Measurements from ENCODE around the gene MYO1E. TPM values are rescaled to one million over a fixed set of nuclear protein-coding genes. Genes with fewer than 3 reads are reported as not detected.
"Not testable (repeated sequence)": the region's sequence is repeated elsewhere in the genome, so short reads cannot be mapped to it uniquely, and the experiment has no call there.

MYO1E gene
- total RNA-seq, 2 experiments from 2014 or later, result 20.3 to 22.7 TPM

DNA sequence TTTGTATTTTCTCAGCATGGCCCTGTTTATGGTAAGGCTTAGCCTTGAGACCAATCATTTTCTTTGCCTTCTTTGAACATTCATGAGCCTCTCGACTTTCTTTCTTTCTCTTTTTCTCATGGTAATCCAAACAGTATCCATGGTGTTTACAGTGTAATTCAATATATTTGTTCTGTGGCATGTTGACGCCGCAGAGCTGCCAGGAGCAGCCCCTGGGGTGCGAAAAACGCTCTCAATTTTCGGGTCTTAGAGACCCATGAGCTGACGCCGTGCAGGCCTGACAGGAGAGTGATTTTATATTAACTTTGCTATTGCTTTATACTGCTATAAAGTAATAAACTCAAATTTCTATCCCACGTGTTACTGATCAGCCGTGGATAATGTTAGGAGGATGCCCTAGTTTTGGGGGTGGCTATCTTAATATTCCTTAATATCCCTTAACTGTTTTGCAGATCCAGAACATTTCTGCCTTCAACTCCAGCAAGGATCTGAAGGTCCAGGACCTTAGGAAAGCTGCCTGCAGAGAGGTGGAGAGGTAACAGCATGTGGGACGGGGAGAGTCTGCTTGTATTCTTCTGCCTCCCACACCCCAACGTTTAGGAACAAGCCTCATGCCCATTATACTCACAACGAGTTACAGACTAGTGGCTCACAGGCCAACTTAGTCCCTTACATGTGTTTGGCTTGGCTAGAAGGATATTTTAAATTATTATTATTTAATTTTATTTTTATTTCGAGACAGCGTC is 29.3 kb upstream of the MYO1E start:
- H3K36me3 Mint-ChIP-seq (ENCODE audit: low read depth), result no peaks in the 10 kb centered on the region
- H3K9me3 Mint-ChIP-seq, result no peaks in the 10 kb centered on the region
- no peak for DNase-seq
- no peaks in the 10 kb centered on the region for H3K4me1 Mint-ChIP-seq (ENCODE audit: low read depth)
- ChIA-PET CTCF (no interaction called here), POLR2A (no interaction called here)
- TF ChIP-seq, protein P1, sequence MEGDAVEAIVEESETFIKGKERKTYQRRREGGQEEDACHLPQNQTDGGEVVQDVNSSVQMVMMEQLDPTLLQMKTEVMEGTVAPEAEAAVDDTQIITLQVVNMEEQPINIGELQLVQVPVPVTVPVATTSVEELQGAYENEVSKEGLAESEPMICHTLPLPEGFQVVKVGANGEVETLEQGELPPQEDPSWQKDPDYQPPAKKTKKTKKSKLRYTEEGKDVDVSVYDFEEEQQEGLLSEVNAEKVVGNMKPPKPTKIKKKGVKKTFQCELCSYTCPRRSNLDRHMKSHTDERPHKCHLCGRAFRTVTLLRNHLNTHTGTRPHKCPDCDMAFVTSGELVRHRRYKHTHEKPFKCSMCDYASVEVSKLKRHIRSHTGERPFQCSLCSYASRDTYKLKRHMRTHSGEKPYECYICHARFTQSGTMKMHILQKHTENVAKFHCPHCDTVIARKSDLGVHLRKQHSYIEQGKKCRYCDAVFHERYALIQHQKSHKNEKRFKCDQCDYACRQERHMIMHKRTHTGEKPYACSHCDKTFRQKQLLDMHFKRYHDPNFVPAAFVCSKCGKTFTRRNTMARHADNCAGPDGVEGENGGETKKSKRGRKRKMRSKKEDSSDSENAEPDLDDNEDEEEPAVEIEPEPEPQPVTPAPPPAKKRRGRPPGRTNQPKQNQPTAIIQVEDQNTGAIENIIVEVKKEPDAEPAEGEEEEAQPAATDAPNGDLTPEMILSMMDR (IDR thresholded peaks at IDR 0.05), result no peak
- H3K27ac Mint-ChIP-seq, result no peak overlapping the region
- peaks cover 15% of the 10 kb centered on the region for H3K27me3 Mint-ChIP-seq
- no peak for ATAC-seq
- intact Hi-C loops (cut with micrococcal nuclease), result no loop called here
- H3K4me3 Mint-ChIP-seq, result no peak overlapping the region

DNA sequence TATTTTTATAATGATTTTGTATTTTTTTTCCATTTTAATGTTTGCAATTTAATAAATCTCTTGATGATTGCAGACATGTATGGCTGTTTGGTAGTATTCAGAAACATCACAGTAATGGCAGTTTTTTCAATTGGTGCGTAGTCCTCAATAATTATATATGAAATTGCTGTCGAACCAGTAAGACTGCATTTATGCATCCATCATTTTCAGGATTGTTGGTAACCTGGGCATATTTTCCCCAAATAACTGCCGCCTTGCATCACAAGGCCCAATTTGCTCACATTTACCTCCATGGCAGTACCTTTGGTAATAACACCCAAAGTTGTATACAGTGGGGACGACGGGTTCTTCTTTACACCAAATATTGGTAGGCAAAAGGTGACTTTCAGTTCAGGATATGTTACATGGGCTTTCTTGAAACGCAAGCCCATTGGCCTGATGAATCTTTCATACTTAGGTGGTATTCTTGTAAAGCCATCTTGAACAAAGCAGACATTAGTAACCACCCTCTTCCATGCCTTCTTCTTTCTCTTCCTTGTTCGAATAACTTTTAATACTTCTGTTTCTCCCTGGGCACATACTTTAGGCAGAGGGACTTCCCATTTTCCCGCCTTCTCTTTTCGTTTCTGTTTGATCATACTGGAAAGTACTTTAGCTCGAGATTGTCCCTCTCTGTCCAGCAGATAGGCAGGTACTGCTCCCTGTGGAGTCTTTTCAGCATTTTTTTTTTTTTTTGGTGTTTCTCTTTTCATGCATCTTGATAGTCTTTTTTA is 28.6 kb upstream of the MYO1E start:
- ATAC-seq; POLR2A ChIA-PET; intact Hi-C loops (cut with micrococcal nuclease); H3K4me3 Mint-ChIP-seq; CTCF ChIA-PET; H3K27ac Mint-ChIP-seq; DNase-seq; H3K36me3 Mint-ChIP-seq (ENCODE audit: low read depth); H3K4me1 Mint-ChIP-seq (ENCODE audit: low read depth); H3K9me3 Mint-ChIP-seq: not testable (repeated sequence)
- peaks cover 15% of the 10 kb centered on the region for H3K27me3 Mint-ChIP-seq

DNA sequence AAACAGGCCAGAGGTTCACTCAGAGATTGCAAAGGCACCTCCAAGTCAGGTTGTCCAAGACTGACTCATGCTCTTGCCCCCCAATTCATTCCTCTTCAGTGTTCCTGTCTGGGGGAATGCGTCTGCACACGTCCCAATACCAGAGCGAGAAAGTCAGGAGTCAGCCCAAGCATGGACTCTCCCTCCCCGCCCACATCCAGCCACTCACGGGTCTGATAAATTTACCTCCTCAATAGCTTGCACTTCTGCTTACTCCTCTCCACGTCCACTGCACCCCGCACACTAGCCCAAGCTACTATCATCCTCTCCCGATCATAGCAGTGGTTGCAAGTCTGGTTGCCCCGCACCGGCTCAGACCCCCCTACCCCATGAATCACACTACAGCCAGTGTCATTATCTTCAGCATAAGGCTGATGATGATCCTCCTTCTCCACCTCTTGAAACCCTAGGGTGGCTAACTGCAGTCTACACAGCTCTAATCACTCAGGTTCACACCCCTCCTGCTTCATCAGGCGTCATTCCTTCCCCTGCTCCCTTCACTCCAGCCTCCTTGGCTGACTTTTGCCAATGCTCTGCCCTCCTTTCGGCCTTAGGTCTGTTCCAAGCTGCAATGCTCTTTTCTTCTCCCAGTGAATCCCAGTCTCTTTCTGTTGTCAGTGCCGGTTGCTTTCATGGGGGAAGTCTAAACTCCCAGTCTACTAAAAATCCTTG is 27.6 kb upstream of the MYO1E start:
- Mint-ChIP-seq H3K36me3 (ENCODE audit: low read depth) (no peaks in the 10 kb centered on the region), H3K4me1 (ENCODE audit: low read depth) (no peaks in the 10 kb centered on the region), H3K4me3 (no peak overlapping the region), H3K27ac (no peak overlapping the region), H3K27me3 (peaks cover 20% of the 10 kb centered on the region), H3K9me3 (no peaks in the 10 kb centered on the region)
- ATAC-seq, result no peak
- CTCF ChIA-PET, result no interaction called here
- TF ChIP-seq, protein P1 (IDR thresholded peaks at IDR 0.05), result no peak
- no peak for DNase-seq
- POLR2A ChIA-PET, result no interaction called here
- intact Hi-C loops (cut with micrococcal nuclease), result no loop called here

DNA sequence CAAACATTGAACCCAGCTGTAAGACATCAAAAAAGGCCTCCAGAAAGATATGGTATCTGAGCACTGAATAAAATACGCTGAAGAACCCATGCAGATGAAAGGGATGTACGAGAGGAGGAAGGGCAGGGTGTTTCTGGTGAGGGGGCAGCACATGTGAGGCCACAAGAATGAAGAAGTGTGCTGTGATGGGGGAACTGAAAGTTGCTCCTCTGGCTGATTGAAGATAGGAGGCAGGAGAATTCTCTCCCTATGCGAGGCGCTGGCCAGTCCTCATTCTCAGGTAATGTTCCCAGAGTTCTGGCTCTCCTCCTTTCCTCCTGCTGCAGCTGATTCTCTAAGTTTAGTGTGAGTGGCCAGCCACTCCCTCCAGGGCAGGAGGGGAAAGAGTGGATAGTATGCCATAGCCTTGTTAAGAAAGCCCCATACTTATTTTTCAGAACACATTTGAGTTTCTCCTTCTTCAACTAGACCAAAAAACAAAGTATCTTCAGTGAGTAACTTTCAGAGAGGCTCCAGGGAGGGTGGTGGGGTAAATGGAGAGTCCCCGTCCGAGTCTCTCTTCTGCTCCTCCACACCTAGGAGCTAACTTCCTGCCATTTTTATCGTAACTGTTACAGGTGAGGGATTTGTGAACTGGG is 26.9 kb upstream of the MYO1E start:
- Mint-ChIP-seq H3K9me3 (no peaks in the 10 kb centered on the region), H3K27ac (no peak overlapping the region), H3K36me3 (ENCODE audit: low read depth) (no peaks in the 10 kb centered on the region), H3K4me3 (no peak overlapping the region), H3K27me3 (peaks cover 20% of the 10 kb centered on the region), H3K4me1 (ENCODE audit: low read depth) (no peaks in the 10 kb centered on the region)
- DNase-seq (no peak), ATAC-seq (no peak)
- intact Hi-C loops (cut with micrococcal nuclease), result no loop called here
- CTCF ChIA-PET, result interaction anchor here (0.9 kb wide), 1 partner anchor 13 kb away, joined by 3 read pairs; no protein-coding TSS in a partner anchor
- POLR2A ChIA-PET, result interaction anchor here (0.9 kb wide), 1 partner anchor 233 kb away, joined by 3 read pairs; no protein-coding TSS in a partner anchor
- TF ChIP-seq, protein P1 (IDR thresholded peaks at IDR 0.05), result no peak

DNA sequence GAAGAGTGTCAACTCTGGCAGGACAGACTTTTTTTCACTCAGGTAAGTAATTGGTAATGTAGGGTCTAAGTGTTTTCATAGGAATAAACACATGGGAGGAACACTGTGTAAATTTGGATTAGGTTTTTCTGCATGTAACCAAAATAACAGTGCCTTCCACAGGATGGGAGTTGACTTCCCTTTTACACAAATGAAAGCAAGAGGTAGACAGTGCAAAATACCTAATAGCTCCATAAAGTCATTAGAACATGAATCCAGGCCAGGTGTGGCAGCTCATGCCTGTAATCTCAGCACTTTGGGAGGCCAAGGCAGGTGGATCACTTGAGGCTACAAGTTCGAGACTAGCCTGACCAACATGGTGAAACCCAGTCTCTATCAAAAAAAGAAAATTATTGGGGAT is 25.5 kb upstream of the MYO1E start:
- no peaks in the 10 kb centered on the region for H3K9me3 Mint-ChIP-seq
- H3K27me3 Mint-ChIP-seq, result peaks cover 20% of the 10 kb centered on the region
- CTCF ChIA-PET, result interaction anchor here (0.6 kb wide), 1 partner anchor 131 kb away, joined by 3 read pairs; no protein-coding TSS in a partner anchor

More for the DNA sequence above, 25.5 kb upstream of the MYO1E start:
- no peak for DNase-seq
- no peak for ATAC-seq
- intact Hi-C loops (cut with micrococcal nuclease), result no loop called here
- Mint-ChIP-seq H3K27ac (no peak overlapping the region), H3K4me1 (ENCODE audit: low read depth) (no peaks in the 10 kb centered on the region), H3K4me3 (no peak overlapping the region), H3K36me3 (ENCODE audit: low read depth) (no peaks in the 10 kb centered on the region)
- POLR2A ChIA-PET, result interaction anchor here (0.9 kb wide), 1 partner anchor 234 kb away, joined by 3 read pairs; no protein-coding TSS in a partner anchor
- TF ChIP-seq, protein P1 (IDR thresholded peaks at IDR 0.05), result no peak

All from activated CD8-positive, alpha-beta T cell treated with anti-CD3 and anti-CD28 coated beads for 36 hours (primary cell).